IPS-20b (cell line): ENCODE data around the gene C10orf53.

Source experiments
- H3K27ac ChIP-seq: one replicate; pipeline ENCODE4 v1.5.1; 2013; ENCODE audit warnings: low read length
- H3K27me3 ChIP-seq: 2 replicates; pipeline ENCODE4 v1.6.1; 2013; ENCODE audit warnings: mild to moderate bottlenecking, low read length, inconsistent platforms; ENCODE audit not compliant: insufficient read depth
- H3K36me3 ChIP-seq: 2 replicates; pipeline ENCODE4 v1.6.1; 2013; ENCODE audit warnings: low read depth, mild to moderate bottlenecking, inconsistent platforms, low read length, moderate library complexity; ENCODE audit not compliant: insufficient read depth
- H3K4me1 ChIP-seq: 2 replicates; pipeline ENCODE4 v1.6.1; 2013; ENCODE audit warnings: mild to moderate bottlenecking, control low read depth, inconsistent platforms, low read length, moderate library complexity; ENCODE audit not compliant: insufficient read depth
- H3K4me3 ChIP-seq: 2 replicates; pipeline ENCODE4 v1.5.1; 2013; ENCODE audit warnings: mild to moderate bottlenecking, low read length, inconsistent platforms
- H3K9ac ChIP-seq: 2 replicates; pipeline ENCODE4 v1.6.1; 2013; ENCODE audit warnings: low read depth, mild to moderate bottlenecking, inconsistent platforms, low read length, moderate library complexity
- H3K9me3 ChIP-seq: 2 replicates; pipeline ENCODE4 v1.6.1; 2013; ENCODE audit warnings: mild to moderate bottlenecking, low read depth, low read length, inconsistent platforms; ENCODE audit not compliant: insufficient read depth

The C10orf53 gene

DNA sequence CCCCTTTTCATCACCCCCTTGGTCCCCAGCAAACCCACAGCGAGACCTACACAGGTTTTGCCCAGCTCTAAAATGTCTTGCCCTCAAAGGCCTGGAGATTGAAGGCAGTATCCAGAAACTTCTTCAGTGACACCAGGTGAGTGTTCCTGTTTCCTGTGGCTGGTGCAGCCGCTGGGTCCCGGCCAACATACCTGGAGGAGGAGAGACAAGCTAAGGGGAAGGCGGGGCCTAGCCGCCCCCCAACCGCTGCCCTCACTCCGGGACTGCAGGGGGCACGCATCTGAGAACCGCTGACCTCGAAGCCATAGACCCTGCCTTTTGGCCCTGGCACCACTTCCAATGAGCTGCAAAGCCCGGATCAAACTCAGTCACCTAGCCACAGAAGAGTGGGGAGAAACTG, 55.7 kb downstream of the C10orf53 start:
- no peaks in the 10 kb centered on the region for H3K4me1 ChIP-seq
- H3K36me3 ChIP-seq, result peaks cover 30% of the 10 kb centered on the region
- no peaks in the 10 kb centered on the region for H3K9me3 ChIP-seq
- H3K27me3 ChIP-seq, result no peaks in the 10 kb centered on the region
- no peak overlapping the region for H3K4me3 ChIP-seq
- no peak overlapping the region for H3K27ac ChIP-seq
- H3K9ac ChIP-seq, result no peak overlapping the region

DNA sequence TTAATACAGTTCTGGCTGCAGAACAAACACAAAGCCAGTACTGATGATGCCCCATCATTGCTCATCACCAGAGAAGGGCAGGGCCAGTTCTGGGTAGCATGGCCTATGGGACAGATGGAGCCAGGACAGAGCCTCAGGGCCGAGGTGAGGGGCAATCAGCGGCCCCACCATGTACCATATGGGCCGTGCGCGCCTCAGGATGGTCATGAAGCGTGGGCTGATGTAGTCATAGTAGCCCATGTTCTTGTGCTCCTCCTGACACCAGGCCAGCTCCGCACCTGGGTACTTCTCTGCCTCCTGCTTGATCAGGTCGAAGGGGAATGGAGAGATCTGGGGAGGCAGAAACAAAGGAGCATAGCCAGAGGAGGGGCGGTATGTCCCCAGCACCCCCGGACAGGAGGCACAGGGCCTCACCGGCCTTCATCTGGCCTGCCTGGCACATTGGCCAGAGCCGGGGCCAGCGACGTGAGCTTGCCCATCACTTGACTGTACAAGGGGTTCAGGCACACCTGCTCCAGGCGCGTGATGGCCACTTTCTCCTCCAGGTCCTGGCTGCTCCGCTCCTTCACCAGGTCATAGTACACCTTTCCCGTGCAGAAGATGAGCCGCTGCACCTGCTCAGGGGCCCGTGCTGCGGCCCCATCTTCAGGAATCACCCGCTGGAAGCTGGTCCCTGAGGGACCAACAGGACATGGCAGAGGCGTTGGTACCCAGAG, 56.6 kb downstream of the C10orf53 start:
- Histone ChIP-seq H3K27me3 (no peaks in the 10 kb centered on the region), H3K4me3 (no peak overlapping the region), H3K9me3 (no peaks in the 10 kb centered on the region), H3K4me1 (no peaks in the 10 kb centered on the region), H3K36me3 (peaks cover 30% of the 10 kb centered on the region), H3K27ac (no peak overlapping the region), H3K9ac (no peak overlapping the region)

DNA sequence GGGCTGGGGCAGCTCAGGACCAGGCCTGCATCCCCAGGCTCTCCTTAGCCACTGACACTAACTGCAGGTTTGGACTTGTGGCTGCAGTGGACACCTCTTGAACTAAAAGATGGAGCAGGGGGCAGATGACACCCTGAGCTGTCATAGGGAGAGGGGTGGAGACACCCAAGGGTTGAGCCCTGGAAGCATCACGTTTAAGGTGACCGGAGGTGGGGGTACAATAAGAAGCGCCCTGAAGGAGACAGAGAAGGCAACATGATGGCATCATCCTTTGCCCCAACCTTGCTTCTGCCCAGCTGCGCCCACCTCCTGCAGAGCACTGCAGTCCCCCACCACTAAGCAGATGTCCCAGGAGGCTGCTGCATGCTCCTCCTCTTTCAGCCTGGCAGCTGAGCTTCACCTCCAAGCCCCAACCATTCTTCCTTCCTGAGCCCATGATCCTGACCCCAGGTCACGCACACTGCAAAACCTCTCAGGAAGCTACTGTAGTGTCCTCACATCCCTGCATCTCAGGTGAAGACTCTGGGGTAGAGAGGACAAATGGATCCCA, 57.2 kb downstream of the C10orf53 start:
- peaks cover 30% of the 10 kb centered on the region for H3K36me3 ChIP-seq
- no peaks in the 10 kb centered on the region for H3K9me3 ChIP-seq
- H3K27me3 ChIP-seq, result no peaks in the 10 kb centered on the region
- H3K4me1 ChIP-seq, result no peaks in the 10 kb centered on the region
- no peak overlapping the region for H3K9ac ChIP-seq
- H3K27ac ChIP-seq, result no peak overlapping the region
- H3K4me3 ChIP-seq, result no peak overlapping the region

DNA sequence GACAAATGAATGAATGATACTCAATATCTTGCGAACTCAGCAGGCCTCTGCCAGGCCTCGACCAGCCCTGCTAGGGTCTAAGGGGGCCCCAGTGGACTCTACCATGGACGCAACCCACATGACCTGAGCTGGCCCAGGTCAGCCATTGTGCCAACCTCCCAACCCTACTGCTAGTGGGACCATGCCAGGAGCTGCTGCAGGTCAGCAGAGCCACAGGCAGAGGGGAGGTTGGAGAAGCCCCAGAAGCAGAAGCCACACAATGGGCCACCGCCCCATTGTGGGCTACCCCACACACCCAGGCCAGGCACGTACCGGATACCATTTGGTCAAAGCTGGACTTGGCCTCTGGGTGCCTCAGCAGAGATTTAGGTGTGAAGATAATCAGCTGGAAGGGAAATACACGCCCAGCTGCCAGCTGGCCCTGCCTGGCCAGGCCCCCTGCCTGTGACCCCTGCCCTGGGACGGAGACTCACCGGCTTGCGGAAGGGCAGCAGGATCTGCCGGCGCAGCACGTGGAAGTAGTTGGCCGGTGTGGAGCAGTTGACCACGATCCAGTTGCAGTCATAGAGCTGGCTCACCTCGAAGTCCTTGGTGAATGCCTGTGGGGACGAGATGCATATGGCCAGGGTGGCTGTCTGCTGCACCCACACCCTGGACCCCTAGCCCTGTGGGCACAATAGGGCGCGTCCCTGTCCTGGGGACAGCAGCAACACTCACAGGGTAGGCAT, 58.2 kb downstream of the C10orf53 start:
- H3K9me3 ChIP-seq, result no peaks in the 10 kb centered on the region
- H3K4me1 ChIP-seq, result no peaks in the 10 kb centered on the region
- H3K36me3 ChIP-seq, result peaks cover 36% of the 10 kb centered on the region
- H3K4me3 ChIP-seq, result no peak overlapping the region
- no peaks in the 10 kb centered on the region for H3K27me3 ChIP-seq
- no peak overlapping the region for H3K9ac ChIP-seq
- H3K27ac ChIP-seq, result no peak overlapping the region

DNA sequence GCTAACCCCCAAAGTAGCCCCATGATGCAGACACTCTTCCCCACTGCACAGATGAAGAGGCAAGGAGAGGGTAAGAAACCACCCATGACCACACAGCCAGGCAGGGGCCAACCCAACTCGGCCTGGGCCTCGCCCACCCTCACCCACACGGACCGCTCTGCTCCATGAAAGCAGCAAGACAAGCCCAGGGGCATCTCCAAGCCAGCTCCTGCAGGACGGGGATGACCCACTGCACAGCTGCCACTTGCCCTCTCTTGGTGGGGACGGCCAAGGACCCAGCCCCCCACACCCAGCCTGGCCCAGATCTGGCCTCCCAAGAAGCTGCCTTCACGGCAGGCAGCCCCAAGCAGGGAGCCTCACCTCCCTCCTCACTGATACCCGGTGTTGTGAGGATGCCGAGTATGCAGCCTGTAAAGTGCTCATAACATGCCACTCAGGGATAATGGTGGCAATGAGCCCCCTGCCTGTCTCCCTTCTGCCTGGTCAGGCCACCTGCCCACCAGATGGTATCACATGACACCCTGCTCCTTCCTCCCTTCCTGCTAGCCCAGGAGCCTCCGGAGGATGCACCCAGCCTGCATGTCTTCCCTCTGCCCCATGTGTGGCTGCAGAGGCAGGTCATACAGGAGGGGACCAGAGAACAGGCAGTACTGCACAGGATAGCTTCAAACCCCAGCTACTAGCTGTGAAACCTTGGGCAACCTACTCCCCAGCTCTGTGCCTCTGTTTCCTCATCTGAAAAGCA, 59.3 kb downstream of the C10orf53 start:
- no peak overlapping the region for H3K4me3 ChIP-seq
- no peak overlapping the region for H3K9ac ChIP-seq
- H3K9me3 ChIP-seq, result no peaks in the 10 kb centered on the region
- H3K36me3 ChIP-seq, result peaks cover 45% of the 10 kb centered on the region
- H3K27me3 ChIP-seq, result no peaks in the 10 kb centered on the region
- H3K27ac ChIP-seq, result no peak overlapping the region
- no peaks in the 10 kb centered on the region for H3K4me1 ChIP-seq

DNA sequence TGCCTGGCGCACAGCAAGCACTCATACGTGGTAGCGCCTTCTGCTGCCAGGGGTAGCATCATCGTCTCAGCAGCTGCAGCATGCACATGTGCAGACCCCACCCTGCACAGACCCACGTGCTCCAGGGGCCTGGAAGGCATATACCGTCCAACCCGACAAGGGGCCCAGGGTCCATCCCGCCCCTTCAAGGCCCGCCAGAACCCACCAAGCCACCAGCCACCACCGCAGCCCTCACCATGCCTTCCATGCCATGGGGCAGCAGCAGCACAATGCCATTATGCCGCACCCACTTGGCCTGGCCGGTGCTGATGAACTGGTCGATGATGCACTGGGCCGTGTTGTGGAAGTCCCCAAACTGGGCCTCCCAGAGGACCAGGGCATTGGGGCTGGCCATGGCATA, 60.0 kb downstream of the C10orf53 start:
- no peaks in the 10 kb centered on the region for H3K27me3 ChIP-seq

DNA sequence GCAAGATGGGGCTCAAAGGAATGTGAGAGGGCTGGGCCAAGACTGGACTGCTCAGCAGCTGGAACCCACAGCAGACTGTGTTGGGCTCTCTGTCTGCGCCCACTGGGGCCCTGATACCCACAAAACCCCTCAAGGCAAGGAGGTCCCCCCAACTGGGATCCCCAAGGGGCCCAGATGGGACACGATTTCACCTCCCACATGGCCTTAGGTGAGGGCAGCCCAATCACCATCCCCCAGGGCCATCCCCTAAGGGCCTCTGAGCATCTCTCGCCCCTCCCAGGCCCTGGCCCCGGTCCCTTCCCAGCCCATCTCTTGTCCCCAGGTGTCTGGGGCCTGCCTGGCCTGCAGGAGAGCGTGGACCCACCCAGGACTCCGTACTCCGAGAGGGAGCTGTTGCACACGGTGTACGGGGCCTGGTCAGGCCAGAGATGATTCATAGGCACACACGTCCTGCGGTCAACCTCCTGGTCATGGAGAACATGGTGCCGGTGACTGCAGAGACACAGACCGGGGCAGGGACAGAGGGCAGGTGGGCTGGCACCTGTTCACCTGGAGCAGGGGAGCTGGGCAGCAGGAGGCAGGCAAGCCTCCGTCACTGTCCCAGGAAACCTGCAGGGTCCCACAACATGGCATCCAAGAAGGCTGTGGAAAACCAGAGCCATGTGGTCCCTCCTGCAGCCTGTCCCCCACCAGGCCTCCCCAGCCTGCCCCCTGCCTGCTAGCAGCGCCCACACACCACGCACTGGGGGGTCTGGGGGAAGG, 61.1 kb downstream of the C10orf53 start:
- no peaks in the 10 kb centered on the region for H3K9me3 ChIP-seq
- H3K9ac ChIP-seq, result no peak overlapping the region
- H3K4me1 ChIP-seq, result no peaks in the 10 kb centered on the region
- H3K27me3 ChIP-seq, result no peaks in the 10 kb centered on the region
- no peak overlapping the region for H3K27ac ChIP-seq
- H3K4me3 ChIP-seq, result no peak overlapping the region
- peaks cover 57% of the 10 kb centered on the region for H3K36me3 ChIP-seq

More for the DNA sequence above, 60.0 kb downstream of the C10orf53 start:
- H3K4me3 ChIP-seq, result no peak overlapping the region
- H3K27ac ChIP-seq, result no peak overlapping the region
- no peaks in the 10 kb centered on the region for H3K4me1 ChIP-seq
- H3K36me3 ChIP-seq, result peaks cover 50% of the 10 kb centered on the region
- H3K9me3 ChIP-seq, result no peaks in the 10 kb centered on the region
- H3K9ac ChIP-seq, result no peak overlapping the region

DNA sequence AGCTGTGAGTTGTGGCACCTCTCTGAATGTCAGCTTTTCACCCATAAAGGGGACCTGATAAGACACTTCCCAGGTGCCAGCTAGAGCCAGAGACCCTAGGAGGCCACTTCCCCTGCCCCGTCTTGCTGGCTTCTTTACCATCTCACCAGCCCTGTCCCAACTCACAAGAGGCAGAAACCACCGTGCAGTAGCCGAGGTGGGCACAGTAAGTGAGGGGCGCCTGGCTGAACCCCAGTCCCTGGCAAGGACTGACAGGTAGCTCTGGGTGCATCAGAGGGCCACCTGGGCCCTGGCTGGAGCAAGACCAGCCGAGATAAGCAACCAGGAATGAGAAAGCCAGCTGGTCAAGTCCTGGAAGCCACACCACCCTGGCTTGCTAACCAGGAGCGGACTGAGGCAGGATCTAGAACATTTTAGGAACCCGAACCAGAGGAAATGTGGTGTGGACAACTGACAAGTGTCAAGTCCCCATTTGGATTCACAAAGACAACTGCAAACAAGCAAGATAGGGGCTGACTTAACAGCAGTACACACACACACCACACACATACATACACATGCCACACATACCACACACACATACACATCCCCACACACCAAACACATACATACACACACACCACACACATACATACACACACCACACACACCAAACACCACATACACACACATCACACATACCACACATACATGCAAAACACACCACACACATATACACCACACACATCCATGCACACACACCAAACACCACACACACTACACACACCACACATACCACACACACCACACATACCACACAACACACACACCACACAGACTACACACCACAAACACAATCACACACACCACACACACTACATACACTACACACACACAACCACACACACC, 61.9 kb downstream of the C10orf53 start:
- Histone ChIP-seq H3K27me3 (no peaks in the 10 kb centered on the region), H3K4me1 (no peaks in the 10 kb centered on the region), H3K9ac (no peak overlapping the region), H3K36me3 (peaks cover 57% of the 10 kb centered on the region), H3K4me3 (no peak overlapping the region), H3K9me3 (no peaks in the 10 kb centered on the region), H3K27ac (no peak overlapping the region)

DNA sequence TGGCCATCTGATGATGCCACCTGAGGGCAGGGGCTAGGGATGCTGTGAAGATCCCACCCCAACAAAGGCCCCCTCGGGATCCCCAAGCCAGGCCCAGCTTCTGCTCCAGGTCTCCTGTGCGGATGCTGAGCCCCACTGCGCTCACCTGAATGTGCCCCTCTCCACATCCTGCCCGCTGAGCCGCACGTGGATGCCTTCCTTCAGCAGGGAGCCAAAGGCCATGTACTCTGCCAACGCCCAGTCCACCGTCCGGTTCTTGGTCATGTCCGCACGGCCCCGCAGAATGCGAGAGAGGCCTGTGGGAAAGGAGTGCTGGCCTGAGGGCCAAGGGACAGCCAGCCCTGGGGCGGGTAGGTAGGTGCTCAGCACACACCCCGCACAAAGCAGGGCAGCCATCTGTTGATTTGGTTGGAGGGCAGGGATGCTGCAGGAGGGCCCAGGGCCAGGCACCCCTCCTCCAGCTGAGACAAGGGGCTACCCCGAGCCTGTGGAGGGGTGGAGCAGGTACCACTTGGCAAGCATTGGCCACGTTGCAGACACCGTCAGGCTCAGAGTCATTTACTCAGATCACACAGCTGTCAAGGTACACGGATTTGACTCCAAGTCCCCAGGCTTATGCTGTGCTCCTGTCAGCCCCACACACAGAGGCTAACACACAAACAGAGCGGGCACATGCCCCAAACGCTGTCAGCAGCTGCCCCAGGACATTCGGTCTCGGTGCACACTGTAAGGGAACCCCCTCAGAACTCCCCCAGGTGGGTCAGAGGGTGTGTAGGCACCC, 63.4 kb downstream of the C10orf53 start:
- H3K36me3 ChIP-seq, result peaks cover 46% of the 10 kb centered on the region
- H3K4me1 ChIP-seq, result no peaks in the 10 kb centered on the region
- H3K27ac ChIP-seq, result no peak overlapping the region
- no peaks in the 10 kb centered on the region for H3K27me3 ChIP-seq
- no peak overlapping the region for H3K9ac ChIP-seq
- no peak overlapping the region for H3K4me3 ChIP-seq
- no peaks in the 10 kb centered on the region for H3K9me3 ChIP-seq

DNA sequence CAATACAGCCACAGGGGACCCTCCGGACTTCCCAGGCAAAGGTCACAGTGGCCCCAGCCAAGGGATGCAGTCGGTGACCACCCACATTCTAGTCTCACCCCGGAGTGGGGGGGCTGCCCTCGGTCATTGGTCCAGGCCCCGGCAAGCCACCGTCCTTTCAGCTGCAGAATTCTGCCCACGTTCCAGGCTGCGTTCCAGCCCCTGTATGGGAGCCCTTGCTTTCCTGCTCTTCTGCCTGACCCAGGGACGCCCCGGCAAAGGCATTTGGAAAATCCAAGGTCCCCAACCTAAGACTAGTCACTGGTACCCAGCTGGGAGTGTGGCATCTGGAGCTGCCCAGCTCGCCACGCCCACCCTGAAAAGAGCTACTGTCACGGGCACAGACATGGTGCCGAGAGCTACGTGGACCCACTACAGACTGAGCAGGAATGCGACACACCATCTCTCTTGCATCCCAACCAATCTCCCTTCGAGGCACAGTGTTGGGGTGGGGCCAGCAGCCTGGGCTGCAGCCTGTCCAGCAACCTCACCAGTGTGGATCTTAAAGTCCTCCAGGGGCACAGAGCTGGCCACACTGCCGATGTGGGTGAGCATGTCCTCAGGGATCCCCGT, 64.1 kb downstream of the C10orf53 start:
- Histone ChIP-seq H3K4me3 (no peak overlapping the region), H3K9me3 (no peaks in the 10 kb centered on the region), H3K9ac (no peak overlapping the region)

More for the DNA sequence above, 64.1 kb downstream of the C10orf53 start:
- H3K4me1 ChIP-seq, result no peaks in the 10 kb centered on the region
- no peaks in the 10 kb centered on the region for H3K27me3 ChIP-seq
- H3K27ac ChIP-seq, result no peak overlapping the region
- peaks cover 43% of the 10 kb centered on the region for H3K36me3 ChIP-seq
